Measurements from ENCODE around the gene C11orf24. TPM values are rescaled to one million over a fixed set of nuclear protein-coding genes. Genes with fewer than 3 reads are reported as not detected.
"Not testable (repeated sequence)": the region's sequence is repeated elsewhere in the genome, so short reads cannot be mapped to it uniquely, and the experiment has no call there.

The C11orf24 gene
- polyA plus RNA-seq, 3 donors, result 14.4 to 23.4 (median 16.8) TPM

DNA sequence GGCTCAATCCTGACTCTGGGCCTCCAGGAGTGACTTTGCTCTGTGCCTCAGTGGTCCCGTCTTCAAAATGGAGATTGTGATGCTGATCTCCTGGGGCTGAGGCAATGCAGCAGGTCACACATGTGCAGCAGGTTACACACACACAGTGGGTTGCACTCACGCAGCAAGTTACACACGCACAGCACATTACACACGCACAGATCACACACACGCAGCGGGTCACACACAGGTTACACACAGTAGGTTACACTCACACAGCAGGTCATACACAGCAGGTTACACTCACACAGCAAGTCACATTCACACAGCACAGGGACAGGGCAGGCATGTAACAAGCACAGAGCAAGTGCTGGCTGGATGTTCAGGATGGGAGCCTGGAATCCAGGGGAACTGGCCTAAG is 11.3 kb downstream of the C11orf24 start:
- no peak overlapping the region for H3K27ac ChIP-seq (ENCODE audit: low read depth, low read length)
- 95 to 96% (median 96%) methylated on average over 6 of the region's 6 CpGs for WGBS, 3 donors

- WGBS, 3 donors, result 77 to 93% (median 91%) methylated on average over 15 of the region's 15 CpGs
- no peak overlapping the region for H3K27ac ChIP-seq (ENCODE audit: low read depth, low read length)
Observed at GRCh38 chr11:68259122-68259959, 12.4 kb downstream of the C11orf24 start.

DNA sequence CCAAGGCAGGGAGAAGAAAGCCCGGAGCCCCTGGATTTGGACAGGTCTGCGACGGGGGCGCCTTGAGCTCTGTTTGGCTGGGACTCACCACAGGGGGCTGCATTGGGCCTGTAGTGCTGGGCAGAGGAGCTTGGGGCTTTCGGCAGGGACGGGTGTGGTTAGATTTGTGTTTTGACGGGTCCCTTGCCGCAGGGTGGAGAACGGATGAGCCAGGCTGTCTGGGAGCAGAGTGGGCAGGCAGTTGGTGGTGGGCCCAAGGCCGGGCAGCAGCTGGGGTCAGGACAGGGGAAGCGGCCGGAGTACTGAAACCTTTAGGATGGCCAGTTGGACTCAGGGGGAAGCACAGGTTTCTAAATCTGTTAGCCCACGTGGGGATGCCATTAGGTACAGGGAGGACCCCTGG is 13.4 kb downstream of the C11orf24 start:
- WGBS, 3 donors, result 88 to 91% (median 90%) methylated on average over 13 of the region's 13 CpGs
- H3K27ac ChIP-seq (ENCODE audit: low read depth, low read length), result no peak overlapping the region

DNA sequence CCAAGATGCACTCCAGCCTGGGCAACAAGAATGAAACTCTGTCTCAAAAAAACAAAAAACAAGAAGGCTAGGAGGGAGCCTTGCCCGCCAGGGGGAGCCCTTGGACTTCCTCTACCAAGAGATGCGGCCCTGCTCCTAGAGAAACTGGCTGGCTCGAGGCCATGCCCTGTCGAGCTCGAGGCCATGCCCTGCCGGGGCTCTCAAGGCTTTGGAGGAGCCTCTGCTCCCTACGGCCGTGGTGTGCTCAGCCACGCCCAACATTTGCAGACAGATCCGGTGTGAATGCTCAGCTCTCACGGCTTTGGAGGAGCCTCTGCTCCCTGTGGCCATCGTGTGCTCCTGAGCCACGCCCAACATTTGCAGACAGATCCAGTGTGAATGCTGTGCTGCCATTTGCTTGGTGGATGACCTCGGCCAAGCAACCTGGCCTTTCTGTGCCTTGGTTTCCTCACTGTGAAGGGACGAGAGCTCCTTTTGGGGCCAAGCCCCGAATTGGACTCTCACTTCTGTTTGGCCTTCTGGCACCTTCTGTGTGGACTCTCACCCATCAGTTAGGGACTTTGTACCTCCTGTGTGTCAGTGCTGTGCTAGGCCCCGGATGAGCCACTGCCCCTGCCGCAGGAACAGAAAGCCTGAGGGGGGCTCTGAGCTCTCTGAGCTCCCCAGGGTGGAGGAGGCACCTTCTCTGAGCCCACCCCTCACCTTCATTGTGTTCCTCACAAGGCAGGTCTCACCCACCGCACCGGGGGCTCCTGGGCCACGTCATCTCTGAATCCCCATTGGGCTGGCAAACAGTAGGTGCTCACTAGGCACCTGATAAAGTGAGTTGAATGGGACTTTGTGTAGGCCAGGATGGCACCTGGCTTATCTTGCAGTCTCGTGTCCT is 14.1 kb downstream of the C11orf24 start:
- no peak overlapping the region for H3K27ac ChIP-seq (ENCODE audit: low read depth, low read length)
- WGBS, 3 donors, result 33 to 44% (median 38%) methylated on average over 22 of the region's 22 CpGs

- H3K27ac ChIP-seq (ENCODE audit: low read depth, low read length), result no peak overlapping the region
- 40 to 74% (median 59%) methylated on average over 9 of the region's 9 CpGs for WGBS, 3 donors
Observed at GRCh38 chr11:68256331-68256741, 15.4 kb downstream of the C11orf24 start.

DNA sequence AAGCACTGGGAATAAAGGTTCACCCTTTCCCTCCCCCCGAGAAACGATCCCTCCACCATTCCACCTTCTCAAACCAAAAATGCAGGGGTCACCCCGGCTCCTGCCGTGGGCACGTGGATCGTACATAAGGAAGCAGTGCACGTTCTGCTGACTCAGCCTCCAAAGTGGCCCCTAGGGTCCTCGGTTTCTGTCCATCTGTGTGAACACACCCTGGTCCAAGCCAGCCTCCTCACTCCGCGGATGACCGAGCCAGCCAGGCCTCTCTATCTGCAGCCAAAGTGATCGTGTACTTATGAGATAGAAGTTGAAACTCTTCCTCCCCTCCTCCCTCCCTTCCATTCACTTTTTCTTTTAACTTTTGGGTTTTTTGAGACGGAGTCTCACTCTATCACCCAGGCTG is 16.2 kb downstream of the C11orf24 start:
- H3K27ac ChIP-seq (ENCODE audit: low read depth, low read length), result no peak overlapping the region
- WGBS, 3 donors, result 51 to 81% (median 55%) methylated on average over 13 of the region's 13 CpGs

GRCh38 chr11:68254421-68254820 is 17.4 kb downstream of the C11orf24 start:
- 92 to 95% (median 93%) methylated on average over 10 to 14 of the region's 14 CpGs for WGBS, 3 donors

DNA sequence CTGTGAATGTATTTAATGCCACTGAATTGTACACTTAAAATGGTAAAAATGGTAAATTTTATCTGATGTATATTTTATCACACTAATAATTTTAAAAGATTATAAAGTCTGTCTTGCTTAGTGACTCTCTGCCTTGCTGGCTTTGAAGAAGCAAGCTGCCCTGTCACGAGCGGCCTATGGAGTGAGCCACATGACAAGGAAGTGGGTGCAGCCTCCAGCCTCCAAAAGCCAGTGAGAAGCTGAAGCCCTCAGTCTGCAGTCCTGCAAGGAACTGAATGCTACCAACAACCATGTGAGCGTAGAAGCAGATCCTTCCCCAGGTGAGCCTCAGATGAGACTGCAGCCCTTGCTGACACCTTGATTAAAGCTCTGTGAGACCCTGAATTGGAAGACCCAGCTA is 20.0 kb downstream of the C11orf24 start:
- WGBS, 3 donors, result 84 to 95% (median 85%) methylated on average over 3 of the region's 3 CpGs
- no peak overlapping the region for H3K27ac ChIP-seq (ENCODE audit: low read depth, low read length)

More at GRCh38 chr11:68254421-68254820, 17.4 kb downstream of the C11orf24 start:
- H3K27ac ChIP-seq (ENCODE audit: low read depth, low read length), result no peak overlapping the region

GRCh38 chr11:68244912-68245311 is 26.9 kb downstream of the C11orf24 start:
- H3K27ac ChIP-seq (ENCODE audit: low read depth, low read length), result not testable (repeated sequence)
- 87 to 99% (median 88%) methylated on average over 5 of the region's 5 CpGs for WGBS, 3 donors

DNA sequence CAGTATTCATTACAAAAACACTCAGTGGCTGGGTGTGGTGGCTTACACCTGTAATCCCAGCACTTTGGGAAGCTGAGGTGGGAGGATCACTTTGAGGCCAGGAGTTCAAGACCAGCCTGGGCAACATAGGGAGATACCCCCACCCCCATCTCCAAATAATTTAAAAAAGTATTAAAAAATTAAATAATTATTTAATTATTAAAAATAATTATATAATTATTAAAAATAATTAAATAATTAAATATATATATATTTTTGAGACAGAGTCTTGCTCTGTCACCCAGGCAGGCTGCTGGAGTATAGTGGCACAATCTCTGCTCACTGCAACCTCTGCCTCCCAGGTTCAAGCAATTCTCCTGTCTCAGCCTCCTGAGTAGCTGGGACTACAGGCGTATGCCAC is 27.9 kb downstream of the C11orf24 start:
- 89 to 94% (median 94%) methylated on average over 1 of the region's 1 CpG for WGBS, 3 donors

GRCh38 chr11:68242616-68243015 is 29.2 kb downstream of the C11orf24 start:
- 95 to 100% (median 100%) methylated on average over 2 of the region's 2 CpGs for WGBS, 3 donors
- no peak overlapping the region for H3K27ac ChIP-seq (ENCODE audit: low read depth, low read length)

More for the DNA sequence above, 27.9 kb downstream of the C11orf24 start:
- not testable (repeated sequence) for H3K27ac ChIP-seq (ENCODE audit: low read depth, low read length)

DNA sequence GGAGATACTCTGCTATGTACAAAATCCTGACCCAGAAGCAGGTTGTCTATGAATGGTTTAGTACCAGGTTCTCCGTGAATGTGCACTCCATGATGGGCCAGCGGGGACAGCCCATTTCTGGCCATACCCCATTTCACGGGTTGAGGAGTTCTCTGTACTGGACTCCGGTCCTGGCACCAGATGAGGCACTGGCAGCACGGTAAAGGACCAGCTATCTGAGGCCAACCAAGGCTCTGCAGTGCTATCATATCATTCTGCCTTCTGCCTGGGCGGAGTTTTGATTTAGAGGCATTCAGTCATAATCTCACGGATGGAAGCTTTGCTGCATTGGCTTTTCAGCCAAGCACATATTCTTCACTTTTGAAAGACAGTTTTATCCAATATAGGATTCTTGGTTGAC is 40.2 kb downstream of the C11orf24 start:
- WGBS, 3 donors, result 88 to 94% (median 90%) methylated on average over 7 of the region's 7 CpGs
- H3K27ac ChIP-seq (ENCODE audit: low read depth, low read length), result no peak overlapping the region

DNA sequence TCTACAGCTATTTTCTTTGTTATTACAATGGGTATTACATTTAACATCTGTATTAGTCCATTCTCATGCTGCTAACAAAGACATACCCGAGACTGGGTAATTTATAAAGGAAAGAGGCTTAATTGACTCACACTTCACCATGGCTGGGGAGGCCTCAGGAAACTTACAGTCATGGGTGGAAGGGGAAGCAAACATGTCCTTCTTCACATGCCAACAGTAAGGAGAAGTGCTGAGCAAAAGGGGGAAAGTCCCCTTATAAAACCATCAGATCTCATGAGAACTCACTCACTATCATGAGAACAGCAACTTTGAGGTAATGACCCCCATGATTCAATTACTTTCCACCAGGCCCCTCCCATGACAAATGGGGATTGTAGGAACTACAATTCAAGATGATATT is 42.2 kb downstream of the C11orf24 start:
- H3K27ac ChIP-seq (ENCODE audit: low read depth, low read length), result no peak overlapping the region
- 68 to 87% (median 81%) methylated on average over 1 of the region's 1 CpG for WGBS, 3 donors

GRCh38 chr11:68226421-68226820 is 45.4 kb downstream of the C11orf24 start:
- 86 to 90% (median 89%) methylated on average over 9 of the region's 9 CpGs for WGBS, 3 donors
- no peak overlapping the region for H3K27ac ChIP-seq (ENCODE audit: low read depth, low read length)

DNA sequence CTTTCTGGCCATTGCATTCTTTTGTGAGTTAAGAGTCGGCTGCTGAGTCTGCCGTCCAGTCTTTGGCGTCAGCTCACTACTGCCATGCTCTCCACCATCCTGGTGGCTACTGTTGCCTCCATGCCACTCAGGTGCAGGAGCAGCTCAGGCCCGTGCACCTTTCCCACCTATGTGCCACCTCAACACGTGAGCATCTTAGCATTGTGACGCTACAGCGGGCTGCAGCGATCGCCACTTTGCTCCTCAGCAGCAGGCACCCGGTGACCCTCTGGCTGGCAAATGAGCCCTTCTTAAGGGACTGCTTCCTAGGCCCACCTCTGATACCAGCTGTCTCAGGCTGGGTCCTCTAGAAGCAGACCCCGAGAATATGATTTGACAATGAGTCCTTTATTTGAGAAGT is 47.2 kb downstream of the C11orf24 start:
- 87 to 94% (median 94%) methylated on average over 11 of the region's 11 CpGs for WGBS, 3 donors
- H3K27ac ChIP-seq (ENCODE audit: low read depth, low read length), result no peak overlapping the region

DNA sequence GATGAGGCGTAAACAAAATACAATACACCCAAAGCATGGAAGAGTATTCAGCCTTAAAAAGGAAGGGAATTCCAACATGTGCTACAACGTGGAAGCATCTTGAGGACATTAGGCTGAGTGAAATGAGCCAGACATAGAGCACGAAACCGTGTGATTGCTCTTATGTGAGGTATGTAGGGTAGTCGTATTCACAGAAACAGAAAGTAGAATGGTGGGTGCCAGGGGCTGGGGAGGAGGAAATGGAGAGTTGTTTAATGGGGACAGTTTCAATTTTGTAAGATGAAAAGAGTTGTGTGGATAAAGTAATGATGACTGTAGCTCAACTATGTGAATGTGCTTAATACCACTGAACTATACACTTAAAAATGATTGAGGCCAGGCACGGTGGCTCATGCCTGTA is 48.5 kb downstream of the C11orf24 start:
- WGBS, 3 donors, result 74 to 84% (median 79%) methylated on average over 6 of the region's 6 CpGs
- no peak overlapping the region for H3K27ac ChIP-seq (ENCODE audit: low read depth, low read length)

GRCh38 chr11:68221406-68221805 is 50.4 kb downstream of the C11orf24 start:
- H3K27ac ChIP-seq (ENCODE audit: low read depth, low read length), result no peak overlapping the region
- 83 to 92% (median 84%) methylated on average over 5 of the region's 5 CpGs for WGBS, 3 donors

DNA sequence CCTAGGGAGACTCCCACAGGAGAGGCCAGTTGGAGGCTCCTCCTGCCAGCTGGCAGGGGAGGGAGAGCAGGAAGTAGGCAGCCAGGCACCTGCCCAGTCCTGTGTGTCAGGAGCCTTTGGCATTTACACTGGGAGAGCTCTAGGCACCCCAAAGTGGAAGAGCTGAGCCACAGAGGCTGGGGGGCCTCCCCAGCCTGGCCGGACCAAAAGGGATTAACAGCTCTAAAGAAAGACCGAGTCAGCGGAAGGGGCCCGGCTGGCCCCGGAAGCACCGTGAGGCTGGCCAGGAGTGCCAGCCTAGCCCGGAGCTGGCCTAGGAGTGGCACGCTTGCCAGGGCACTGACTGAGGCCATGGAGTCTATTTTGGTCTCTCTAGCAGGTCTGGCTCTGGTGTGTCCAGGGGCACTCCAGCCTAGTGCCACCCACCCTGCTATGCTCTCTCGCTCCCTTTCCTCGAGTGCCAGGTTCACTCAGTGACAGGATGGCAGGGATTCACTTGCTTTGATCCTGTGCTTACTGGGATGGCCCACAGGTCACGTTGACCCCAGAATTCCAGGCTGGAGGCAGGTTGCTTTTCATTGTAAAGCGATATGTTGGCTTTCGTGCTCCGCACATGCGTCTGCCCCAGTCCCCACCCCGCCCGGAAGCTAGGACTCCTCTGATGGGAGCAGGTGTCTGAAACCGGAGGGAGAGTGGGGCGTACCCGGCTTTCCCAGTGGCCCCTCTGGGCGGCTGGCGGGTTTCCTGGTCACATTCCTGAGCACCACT is 55.4 kb downstream of the C11orf24 start:
- 81 to 84% (median 82%) methylated on average over 22 of the region's 22 CpGs for WGBS, 3 donors
- no peak overlapping the region for H3K27ac ChIP-seq (ENCODE audit: low read depth, low read length)
